GM18909 (cell line): ENCODE measurements around the gene RFC4.

ENCODE experiments used
- ATAC-seq: cut with Tn5 transposase; IDR thresholded peaks from one replicate; pipeline ENCODE4 v1.9.1; 2021; ENCODE audit warnings: mild to moderate bottlenecking; ENCODE audit not compliant: unreplicated experiment, poor library complexity

The RFC4 gene

DNA sequence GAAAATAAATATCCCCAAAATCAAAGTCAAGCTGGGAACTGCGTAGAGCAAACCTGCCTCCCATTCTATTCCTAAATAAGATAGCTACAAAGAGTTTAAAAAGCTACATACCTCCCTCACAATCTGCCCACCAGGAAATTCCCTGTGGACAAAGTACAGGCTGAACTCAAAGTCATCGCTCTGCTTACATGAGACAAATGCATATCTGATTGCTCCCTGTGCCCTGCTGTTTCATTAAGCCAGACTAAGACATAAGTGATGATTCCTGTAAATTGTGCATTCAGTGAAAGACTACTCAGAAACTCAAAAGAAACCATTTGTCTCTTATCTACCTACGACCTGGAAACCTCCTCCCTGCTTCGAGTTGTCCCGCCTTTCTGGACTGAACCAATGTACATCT lies 51.4 kb downstream of the RFC4 start:
- ATAC-seq, result no peak

DNA sequence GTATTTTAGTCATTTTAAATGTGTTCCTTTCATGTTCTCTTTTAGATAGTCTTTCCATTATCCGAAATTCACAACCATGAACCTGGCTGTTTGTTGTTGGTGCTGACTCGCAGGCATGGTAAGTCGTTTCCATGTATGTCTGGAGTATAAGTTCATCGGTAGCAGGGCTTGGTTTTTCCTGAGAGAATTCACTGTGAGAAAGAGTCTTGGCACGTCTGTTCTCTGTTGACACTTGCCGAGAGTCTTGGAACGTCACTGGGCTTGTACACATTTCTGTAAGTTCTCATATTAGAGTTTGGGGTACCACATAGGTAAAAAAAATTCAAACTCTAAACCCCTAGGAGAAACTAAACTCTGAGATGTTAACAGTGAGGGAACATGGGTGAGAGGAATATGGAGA lies 52.3 kb downstream of the RFC4 start:
- no peak for ATAC-seq

DNA sequence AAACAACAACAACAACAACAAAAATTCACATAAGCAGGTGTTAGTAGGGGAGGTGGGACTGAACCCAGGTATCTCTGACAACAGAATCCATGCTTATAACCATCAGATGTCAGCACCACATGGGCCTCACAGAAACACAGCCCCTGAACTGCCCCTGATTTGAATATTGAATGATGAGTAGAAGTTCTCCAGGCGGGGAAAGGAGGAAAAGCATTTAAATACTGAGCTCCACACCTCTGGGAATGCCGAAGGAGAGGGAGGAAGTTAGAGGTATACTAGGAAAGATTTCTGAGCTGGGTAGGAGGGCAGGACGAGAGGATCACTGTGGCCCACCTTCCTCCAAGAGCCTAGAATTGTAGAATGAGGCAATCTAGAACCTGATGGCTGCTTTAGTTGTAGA lies 54.8 kb downstream of the RFC4 start:
- ATAC-seq, result no peak

DNA sequence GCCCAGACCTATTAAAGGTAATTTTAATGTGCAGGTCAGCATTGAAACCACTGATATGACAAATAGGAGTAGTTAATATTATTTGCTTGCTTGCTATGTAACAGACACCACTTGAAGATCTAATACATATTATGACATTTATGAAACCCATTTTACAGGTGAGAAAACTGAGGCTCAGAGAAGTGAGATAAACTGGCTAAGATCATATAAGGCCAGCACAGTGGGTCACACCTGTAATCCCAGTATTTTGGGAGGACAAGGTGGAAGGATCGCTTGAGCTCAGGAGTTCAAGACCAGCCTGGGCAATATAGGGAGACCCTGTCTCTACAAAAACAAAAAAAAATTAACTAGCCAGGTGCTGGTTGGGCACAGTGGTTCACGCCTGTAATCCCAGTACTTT lies 56.0 kb downstream of the RFC4 start:
- ATAC-seq, result no peak

DNA sequence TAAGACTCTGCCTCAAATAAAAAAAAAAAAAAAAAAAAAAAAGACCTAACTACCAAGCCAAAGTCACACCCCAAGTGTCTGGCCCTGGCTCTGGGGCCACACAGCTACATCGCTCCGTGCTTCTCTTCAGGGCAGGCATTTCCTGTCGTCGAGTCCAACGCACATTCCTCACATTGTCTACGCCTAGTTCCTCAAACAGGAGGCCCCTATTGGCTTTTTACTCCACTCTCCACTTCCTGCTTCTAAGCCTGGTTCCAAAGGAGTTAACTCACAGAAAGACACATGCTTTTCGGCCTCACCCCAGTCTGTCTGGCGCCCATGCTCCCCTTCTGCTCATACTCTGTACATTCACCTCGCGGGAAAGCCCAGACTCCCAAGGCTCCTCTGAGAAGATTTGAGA lies 60.3 kb downstream of the RFC4 start:
- ATAC-seq, result no peak

DNA sequence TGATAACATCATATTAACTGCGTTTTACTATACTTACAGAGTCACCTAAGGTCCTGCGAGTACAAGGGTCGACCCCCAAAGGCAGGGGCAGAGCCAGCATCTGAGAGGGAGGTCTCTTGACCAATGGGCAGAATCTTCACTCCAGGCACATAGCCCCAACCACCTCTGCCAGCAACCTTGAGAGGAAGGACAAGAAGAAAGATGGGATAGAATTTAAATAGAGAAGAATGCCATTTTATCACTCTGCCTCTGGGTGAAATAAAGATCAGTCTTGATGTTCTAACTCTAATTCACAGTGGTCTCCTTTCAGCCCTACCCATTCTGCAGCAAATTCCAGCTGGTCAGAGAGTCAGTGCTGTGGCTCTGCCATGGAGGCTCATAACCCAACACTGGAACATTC lies 62.6 kb downstream of the RFC4 start:
- no peak for ATAC-seq

DNA sequence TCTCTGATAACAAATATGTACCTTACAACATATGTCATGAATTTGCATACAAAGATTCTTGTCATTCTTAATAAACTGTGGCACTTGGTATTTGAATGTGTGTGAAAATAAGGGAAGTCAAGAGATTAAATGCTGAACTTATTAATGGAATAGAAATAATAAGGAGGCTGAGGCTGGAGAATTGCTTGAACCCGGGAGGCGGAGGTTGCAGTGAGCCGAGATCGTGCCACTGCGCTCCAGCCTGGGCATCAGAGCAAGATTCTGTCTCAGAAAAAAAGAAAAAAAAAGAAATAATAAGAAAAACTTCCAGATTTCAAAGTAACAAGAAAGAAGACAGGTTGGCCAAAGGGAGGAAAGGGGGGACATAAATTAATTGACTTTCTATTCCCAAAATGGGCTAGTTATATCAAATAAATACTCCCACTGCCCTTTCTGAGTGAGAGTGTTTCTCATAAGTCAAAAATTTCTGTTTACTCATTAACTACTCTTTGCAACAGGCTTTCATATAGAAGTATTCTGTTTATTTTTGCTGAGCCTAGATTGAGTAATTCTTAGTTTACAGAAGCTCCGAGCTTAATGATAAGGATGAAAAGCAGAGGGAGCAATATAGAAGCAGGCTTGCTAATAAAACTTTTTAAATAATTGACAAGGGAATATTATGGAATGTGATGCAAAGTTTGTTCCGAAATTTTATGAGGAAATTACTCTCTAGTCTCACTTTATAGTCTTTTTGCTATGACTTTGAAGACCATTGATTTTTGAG lies 63.5 kb downstream of the RFC4 start:
- no peak for ATAC-seq
